K562 (cell line): ENCODE data around the gene POLR1B. TPM values are rescaled to one million over a fixed set of nuclear protein-coding genes. Genes with fewer than 3 reads are reported as not detected.
A peak's percentile ranks its signal among the peaks of the same experiment; 100 is the strongest.

Source experiments
- CREBBP ChIP-seq: IDR thresholded peaks from one replicate; pipeline ENCODE4 v1.6.1; 2012; ENCODE audit warnings: low read depth, mild to moderate bottlenecking, control low read depth, inconsistent platforms, low read length
- CXXC5 ChIP-seq: fragments of 250-450 bp; sonication (Bioruptor Pico); IDR thresholded peaks from 2 replicates; pipeline ENCODE4 v1.8.0; 2022; ENCODE audit warnings: inconsistent platforms, mild to moderate bottlenecking, moderate library complexity
- DIDO1 ChIP-seq: fragments of 450-650 bp; IDR thresholded peaks from 2 replicates; pipeline ENCODE4 v1.6.1; 2016; ENCODE audit warnings: low read depth, missing biosample characterization, missing genetic modification characterization
- ERF ChIP-seq: fragments of 450-650 bp; formaldehyde crosslinking; IDR thresholded peaks from 2 replicates; pipeline ENCODE4 v1.4.0; 2020; ENCODE audit warnings: mild to moderate bottlenecking, mixed read lengths
- HNRNPLL ChIP-seq: fragments of 200-400 bp; formaldehyde crosslinking; IDR thresholded peaks from 2 replicates; pipeline ENCODE4 v1.6.1; 2017; ENCODE audit warnings: low read length, low read depth, mild to moderate bottlenecking; ENCODE audit not compliant: poor library complexity, severe bottlenecking
- KHSRP ChIP-seq: fragments of 450-650 bp; IDR thresholded peaks from 2 replicates; pipeline ENCODE4 v1.6.1; 2017
- POLR2H ChIP-seq: IDR thresholded peaks from 2 replicates; pipeline ENCODE4 v1.6.1; 2016; ENCODE audit warnings: missing genetic modification characterization, low read depth, mild to moderate bottlenecking, control low read depth, missing compliant biosample characterization, moderate library complexity
- RBM34 ChIP-seq: fragments of 200-400 bp; formaldehyde crosslinking; IDR thresholded peaks from 2 replicates; pipeline ENCODE4 v1.6.1; 2018; ENCODE audit warnings: low read length, borderline replicate concordance; ENCODE audit not compliant: insufficient read depth
- SRSF1 ChIP-seq: fragments of 200-400 bp; formaldehyde crosslinking; IDR thresholded peaks from 2 replicates; pipeline ENCODE4 v1.6.1; 2017; ENCODE audit warnings: mild to moderate bottlenecking, low read depth, low read length, moderate library complexity
- SRSF3 ChIP-seq: fragments of 200-400 bp; formaldehyde crosslinking; IDR thresholded peaks from 2 replicates; pipeline ENCODE4 v1.6.1; 2016; ENCODE audit warnings: mild to moderate bottlenecking, low read length, moderate library complexity; ENCODE audit not compliant: insufficient read depth
- TBP ChIP-seq: optimal IDR thresholded peaks from 2 replicates; pipeline ENCODE3; 2011; ENCODE audit warnings: low read depth, low read length, improper control_type of control experiment
- ZNF184 ChIP-seq: sonication (generic); formaldehyde crosslinking; IDR thresholded peaks from 2 replicates; pipeline ENCODE4 v1.5.0; 2020; ENCODE audit warnings: missing genetic modification reagents
- ZNF3 ChIP-seq: fragments of 250-450 bp; sonication (Bioruptor Pico); IDR thresholded peaks from 2 replicates; pipeline ENCODE4 v1.5.0; 2021; ENCODE audit warnings: mild to moderate bottlenecking, moderate library complexity
- polyA plus RNA-seq, 8 experiments: library from polyadenylated mRNA; depleted of rRNA in 4 of 8; stranded (reverse) in 5 of 8; unstranded in 3 of 8; fragments of >200 nt; fragmentation: Nextera tagmentation in 2 of 8; fragmentation: Illumina TruSeq in 1 of 8; extraction: Ambion mirVana in 2 of 8; extraction: Trizol in 1 of 8; gene quantifications; 2 replicates each; pipeline versions ENCODE4 v1.2.1 to v1.2.3, GENCODE V29; 2011 to 2014; ENCODE audit warnings: inconsistent platforms in 1 of 8, missing spikeins in 1 of 8
- total RNA-seq, 7 experiments: library from RNA; depleted of rRNA in 6 of 7; stranded (reverse); fragments of >200 nt in 6 of 7; fragmentation: Illumina TruSeq in 2 of 7; extraction: Trizol in 2 of 7; gene quantifications; 2 replicates each; pipeline versions ENCODE4 v1.2.1 to v1.2.3, GENCODE V29; 2011 to 2021; ENCODE audit warnings: low replicate concordance in 1 of 7
- TF ChIP-seq, protein P1 (sequence below): fragments of 250-450 bp; sonication (Bioruptor Pico); IDR thresholded peaks from 2 replicates; pipeline ENCODE4 v1.5.0; 2021; ENCODE audit warnings: mild to moderate bottlenecking, borderline replicate concordance
- TF ChIP-seq, protein P2 (sequence below): IDR thresholded peaks from 2 replicates; pipeline ENCODE4 v1.6.1; 2011; ENCODE audit not compliant: insufficient read length; ENCODE audit errors: extremely low read depth
- TF ChIP-seq, protein P3 (sequence below): fragments of 450-650 bp; IDR thresholded peaks from 2 replicates; pipeline ENCODE4 v1.6.1; 2016; ENCODE audit warnings: antibody characterized with exemption

The POLR1B gene
- total and polyA plus RNA-seq, 9 of the 15 experiments (the other 6 are each of a cell fraction or from before 2014, with no cell fraction given): 19.8 to 55.1 (median 40.2) TPM

DNA sequence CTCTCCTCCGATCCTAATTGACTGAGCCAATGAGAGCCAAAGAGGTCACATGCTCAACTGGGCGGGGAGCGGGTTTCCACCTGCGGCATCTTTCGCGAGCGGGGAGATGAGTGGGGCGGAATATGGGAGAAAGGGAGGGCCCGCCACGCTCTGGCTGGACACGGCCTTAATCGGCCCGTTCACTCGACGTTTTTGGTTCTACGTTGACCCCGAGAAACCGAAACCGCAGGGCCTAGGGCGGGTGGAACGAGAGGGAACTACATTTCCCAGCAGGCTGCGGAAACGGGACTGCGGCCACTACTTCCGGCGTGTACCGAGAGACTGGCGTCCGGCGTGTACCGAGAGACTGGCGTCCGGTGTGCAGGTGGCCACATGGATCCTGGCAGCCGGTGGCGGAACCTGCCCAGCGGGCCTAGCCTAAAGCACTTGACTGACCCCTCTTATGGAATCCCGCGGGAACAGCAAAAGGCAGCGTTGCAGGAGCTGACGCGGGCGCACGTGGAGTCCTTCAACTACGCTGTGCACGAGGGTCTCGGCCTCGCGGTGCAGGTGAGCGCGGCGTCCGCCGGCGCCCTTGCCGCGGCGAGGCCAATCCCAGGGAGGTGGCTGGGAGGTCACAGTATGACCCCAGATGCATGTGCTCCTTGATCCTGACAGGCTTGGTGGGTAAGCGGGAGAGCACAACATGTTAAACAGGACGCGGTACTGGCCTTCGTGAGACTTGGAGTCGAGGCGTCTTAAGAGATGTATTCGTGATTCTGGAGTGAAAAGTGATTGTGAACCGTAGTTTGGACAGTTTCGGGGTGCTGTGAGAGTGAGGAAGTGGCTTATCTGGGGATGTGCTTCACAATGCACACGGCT lies at the start of gene POLR1B (continued):
- TF ChIP-seq, protein P1, sequence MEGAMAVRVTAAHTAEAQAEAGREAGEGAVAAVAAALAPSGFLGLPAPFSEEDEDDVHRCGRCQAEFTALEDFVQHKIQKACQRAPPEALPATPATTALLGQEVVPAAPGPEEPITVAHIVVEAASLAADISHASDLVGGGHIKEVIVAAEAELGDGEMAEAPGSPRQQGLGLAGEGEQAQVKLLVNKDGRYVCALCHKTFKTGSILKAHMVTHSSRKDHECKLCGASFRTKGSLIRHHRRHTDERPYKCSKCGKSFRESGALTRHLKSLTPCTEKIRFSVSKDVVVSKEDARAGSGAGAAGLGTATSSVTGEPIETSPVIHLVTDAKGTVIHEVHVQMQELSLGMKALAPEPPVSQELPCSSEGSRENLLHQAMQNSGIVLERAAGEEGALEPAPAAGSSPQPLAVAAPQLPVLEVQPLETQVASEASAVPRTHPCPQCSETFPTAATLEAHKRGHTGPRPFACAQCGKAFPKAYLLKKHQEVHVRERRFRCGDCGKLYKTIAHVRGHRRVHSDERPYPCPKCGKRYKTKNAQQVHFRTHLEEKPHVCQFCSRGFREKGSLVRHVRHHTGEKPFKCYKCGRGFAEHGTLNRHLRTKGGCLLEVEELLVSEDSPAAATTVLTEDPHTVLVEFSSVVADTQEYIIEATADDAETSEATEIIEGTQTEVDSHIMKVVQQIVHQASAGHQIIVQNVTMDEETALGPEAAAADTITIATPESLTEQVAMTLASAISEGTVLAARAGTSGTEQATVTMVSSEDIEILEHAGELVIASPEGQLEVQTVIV (CRISPR knock-in tag): no peak
- TF ChIP-seq KHSRP: no peak
- TF ChIP-seq SRSF3: no peak
- TF ChIP-seq, protein P2, sequence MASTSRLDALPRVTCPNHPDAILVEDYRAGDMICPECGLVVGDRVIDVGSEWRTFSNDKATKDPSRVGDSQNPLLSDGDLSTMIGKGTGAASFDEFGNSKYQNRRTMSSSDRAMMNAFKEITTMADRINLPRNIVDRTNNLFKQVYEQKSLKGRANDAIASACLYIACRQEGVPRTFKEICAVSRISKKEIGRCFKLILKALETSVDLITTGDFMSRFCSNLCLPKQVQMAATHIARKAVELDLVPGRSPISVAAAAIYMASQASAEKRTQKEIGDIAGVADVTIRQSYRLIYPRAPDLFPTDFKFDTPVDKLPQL: no peak
- no peak for TF ChIP-seq ZNF3 (CRISPR knock-in tag)
- peak; percentile 84 for TF ChIP-seq CXXC5 (CRISPR knock-in tag)
- no peak for TF ChIP-seq POLR2H (tag)
- peak; percentile 54 for TF ChIP-seq TBP
- no peak for TF ChIP-seq RBM34
- TF ChIP-seq ERF (CRISPR knock-in tag): no peak
- TF ChIP-seq, protein P3, sequence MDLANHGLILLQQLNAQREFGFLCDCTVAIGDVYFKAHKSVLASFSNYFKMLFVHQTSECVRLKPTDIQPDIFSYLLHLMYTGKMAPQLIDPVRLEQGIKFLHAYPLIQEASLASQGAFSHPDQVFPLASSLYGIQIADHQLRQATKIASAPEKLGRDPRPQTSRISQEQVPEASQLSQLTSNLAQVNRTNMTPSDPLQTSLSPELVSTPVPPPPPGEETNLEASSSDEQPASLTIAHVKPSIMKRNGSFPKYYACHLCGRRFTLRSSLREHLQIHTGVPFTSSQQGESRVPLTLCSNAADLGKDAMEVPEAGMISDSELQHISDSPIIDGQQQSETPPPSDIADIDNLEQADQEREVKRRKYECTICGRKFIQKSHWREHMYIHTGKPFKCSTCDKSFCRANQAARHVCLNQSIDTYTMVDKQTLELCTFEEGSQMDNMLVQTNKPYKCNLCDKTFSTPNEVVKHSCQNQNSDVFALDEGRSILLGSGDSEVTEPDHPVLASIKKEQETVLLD: no peak; the same call in 1 of the 2 replicates
- peak; percentile 38 for TF ChIP-seq HNRNPLL
- TF ChIP-seq SRSF1: no peak
- TF ChIP-seq DIDO1 (tag): peak; percentile 56; the same call in 1 of the 2 replicates
- TF ChIP-seq ZNF184 (CRISPR knock-in tag): no peak
- TF ChIP-seq CREBBP: no peak
